IPS DF 6.9 (cell line): ENCODE measurements around the gene IFNGR1.
"Not testable (repeated sequence)": the region's sequence is repeated elsewhere in the genome, so short reads cannot be mapped to it uniquely, and the experiment has no call there.

ENCODE experiments used
- DNase-seq: peaks from one replicate; pipeline ENCODE4 v3.0.0-alpha.2; 2013; ENCODE audit warnings: low read depth, low spot score
- H3K27ac ChIP-seq: one replicate; pipeline ENCODE4 v1.5.1; 2013; ENCODE audit warnings: low read length, control low read depth
- H3K27me3 ChIP-seq: 2 replicates; pipeline ENCODE4 v1.6.1; 2013; ENCODE audit warnings: mild to moderate bottlenecking, low read length; ENCODE audit not compliant: control insufficient read depth, insufficient read depth
- H3K36me3 ChIP-seq: 2 replicates; pipeline ENCODE4 v1.6.1; 2013; ENCODE audit warnings: low read length; ENCODE audit not compliant: control insufficient read depth, insufficient read depth
- H3K4me1 ChIP-seq: 2 replicates; pipeline ENCODE4 v1.6.1; 2013; ENCODE audit warnings: low read length; ENCODE audit not compliant: control insufficient read depth, insufficient read depth
- H3K4me3 ChIP-seq: 2 replicates; pipeline ENCODE4 v1.5.1; 2013; ENCODE audit warnings: mild to moderate bottlenecking, low read length
- H3K9me3 ChIP-seq: 2 replicates; pipeline ENCODE4 v1.6.1; 2013; ENCODE audit warnings: low read length, inconsistent platforms; ENCODE audit not compliant: control insufficient read depth, insufficient read depth
- WGBS: extraction: QIAGEN DNeasy Blood & Tissue Kit; methylation state at CpG from one replicate; pipeline ENCODE4 v1.1.7; 2013; ENCODE audit warnings: mixed read lengths, missing lambda C conversion rate; ENCODE audit not compliant: insufficient read length, insufficient coverage; 5-methylcytosine and 5-hydroxymethylcytosine counted together

Gene IFNGR1

GRCh38 chr6:137213331-137213740 is 5.8 kb downstream of the IFNGR1 start:
- no peak overlapping the region for H3K4me3 ChIP-seq
- DNase-seq = no peak
- H3K9me3 ChIP-seq = peaks cover 2% of the 10 kb centered on the region; the same call in 1 of the 2 replicates
- WGBS = no CpG with 5 or more reads among the region's 4 CpGs
- H3K27ac ChIP-seq = no peak overlapping the region
- H3K27me3 ChIP-seq = no peaks in the 10 kb centered on the region
- peaks cover 2% of the 10 kb centered on the region; the same call in 1 of the 2 replicates for H3K36me3 ChIP-seq
- no peaks in the 10 kb centered on the region for H3K4me1 ChIP-seq

DNA sequence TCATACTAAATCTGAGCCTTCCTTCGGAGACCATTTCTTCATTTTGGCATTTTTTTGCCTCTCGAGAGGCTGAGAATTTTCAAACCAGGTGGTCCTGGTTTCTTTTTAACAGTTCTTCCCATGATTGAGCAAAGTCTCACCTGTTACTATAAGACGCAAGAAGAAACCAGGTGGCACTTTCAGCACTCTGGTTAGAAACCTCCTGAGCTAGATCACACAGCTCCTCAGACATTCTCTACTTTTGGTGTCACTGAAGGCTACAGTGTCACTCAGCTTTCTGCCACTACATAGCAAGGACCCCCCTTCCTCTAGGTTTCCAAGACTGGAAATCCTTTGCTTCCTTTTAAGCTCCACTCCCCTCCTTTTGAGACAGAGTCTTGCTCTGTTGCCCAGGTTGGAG is 7.3 kb downstream of the IFNGR1 start:
- WGBS = no CpG with 5 or more reads among the region's 3 CpGs
- H3K27ac ChIP-seq = no peak overlapping the region
- H3K27me3 ChIP-seq = no peaks in the 10 kb centered on the region
- H3K4me3 ChIP-seq = no peak overlapping the region
- H3K9me3 ChIP-seq = peaks cover 3% of the 10 kb centered on the region; the same call in 1 of the 2 replicates
- no peak for DNase-seq
- H3K4me1 ChIP-seq = no peaks in the 10 kb centered on the region
- H3K36me3 ChIP-seq = peaks cover 2% of the 10 kb centered on the region; the same call in 1 of the 2 replicates

- Histone ChIP-seq H3K27me3 (no peaks in the 10 kb centered on the region), H3K4me3 (no peak overlapping the region), H3K4me1 (no peaks in the 10 kb centered on the region), H3K36me3 (peaks cover 2% of the 10 kb centered on the region; the same call in 1 of the 2 replicates), H3K9me3 (peaks cover 3% of the 10 kb centered on the region; the same call in 1 of the 2 replicates), H3K27ac (no peak overlapping the region)
- no peak for DNase-seq
Observed at GRCh38 chr6:137210903-137211302, 8.3 kb downstream of the IFNGR1 start.

DNA sequence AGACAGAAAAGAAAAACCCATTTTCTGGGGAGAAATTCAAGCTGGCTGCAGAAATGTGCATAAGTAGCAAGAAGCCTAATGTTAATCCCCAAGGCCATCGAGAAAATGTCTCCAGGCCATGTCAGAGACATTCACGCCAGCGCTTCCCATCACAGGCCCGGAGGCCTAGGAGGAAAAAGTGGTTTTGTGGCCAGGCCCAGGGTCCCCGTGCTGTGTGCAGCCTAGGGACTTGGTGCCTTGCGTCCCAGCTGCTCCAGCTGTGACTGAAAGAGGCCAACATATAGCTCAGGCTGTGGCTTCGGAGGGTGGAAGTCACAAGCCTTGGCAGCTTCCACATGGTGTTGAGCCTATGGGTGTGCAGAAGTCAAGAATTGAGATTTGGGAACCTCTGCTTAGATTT is 10.9 kb downstream of the IFNGR1 start:
- no peak for DNase-seq
- H3K27me3 ChIP-seq = no peaks in the 10 kb centered on the region
- no peak overlapping the region for H3K27ac ChIP-seq
- H3K36me3 ChIP-seq = peaks cover 2% of the 10 kb centered on the region; the same call in 1 of the 2 replicates
- no peak overlapping the region for H3K4me3 ChIP-seq
- H3K9me3 ChIP-seq = peaks cover 3% of the 10 kb centered on the region; the same call in 1 of the 2 replicates
- no CpG with 5 or more reads among the region's 7 CpGs for WGBS
- no peaks in the 10 kb centered on the region for H3K4me1 ChIP-seq

- not testable (repeated sequence) for DNase-seq, H3K27ac ChIP-seq, H3K27me3 ChIP-seq, H3K4me1 ChIP-seq, H3K4me3 ChIP-seq, H3K9me3 ChIP-seq, H3K36me3 ChIP-seq
- WGBS = no CpG with 5 or more reads among the region's 3 CpGs
Observed at GRCh38 chr6:137207457-137207856, 11.7 kb downstream of the IFNGR1 start.

- Histone ChIP-seq H3K4me1 (no peaks in the 10 kb centered on the region), H3K36me3 (peaks cover 2% of the 10 kb centered on the region; the same call in 1 of the 2 replicates), H3K27ac (no peak overlapping the region), H3K9me3 (peaks cover 2% of the 10 kb centered on the region; the same call in 1 of the 2 replicates), H3K27me3 (no peaks in the 10 kb centered on the region), H3K4me3 (no peak overlapping the region)
- no CpG with 5 or more reads among the region's 1 CpG for whole genome bisulfite sequencing
- no peak for DNase-seq
Observed at GRCh38 chr6:137206577-137206976, 12.6 kb downstream of the IFNGR1 start.

- Histone ChIP-seq H3K36me3 (no peaks in the 10 kb centered on the region; the same call in 1 of the 2 replicates), H3K9me3 (peaks cover under 1% of the 10 kb centered on the region; the same call in 1 of the 2 replicates), H3K4me1 (no peaks in the 10 kb centered on the region), H3K27ac (no peak overlapping the region), H3K27me3 (no peaks in the 10 kb centered on the region), H3K4me3 (no peak overlapping the region)
- DNase-seq = no peak
- no CpG with 5 or more reads among the region's 2 CpGs for WGBS
Observed at GRCh38 chr6:137203256-137203655, 15.9 kb downstream of the IFNGR1 start.

- WGBS = no CpG with 5 or more reads among the region's 6 CpGs
- no peaks in the 10 kb centered on the region for H3K27me3 ChIP-seq
Observed at GRCh38 chr6:137202078-137202477, 17.1 kb downstream of the IFNGR1 start.

DNA sequence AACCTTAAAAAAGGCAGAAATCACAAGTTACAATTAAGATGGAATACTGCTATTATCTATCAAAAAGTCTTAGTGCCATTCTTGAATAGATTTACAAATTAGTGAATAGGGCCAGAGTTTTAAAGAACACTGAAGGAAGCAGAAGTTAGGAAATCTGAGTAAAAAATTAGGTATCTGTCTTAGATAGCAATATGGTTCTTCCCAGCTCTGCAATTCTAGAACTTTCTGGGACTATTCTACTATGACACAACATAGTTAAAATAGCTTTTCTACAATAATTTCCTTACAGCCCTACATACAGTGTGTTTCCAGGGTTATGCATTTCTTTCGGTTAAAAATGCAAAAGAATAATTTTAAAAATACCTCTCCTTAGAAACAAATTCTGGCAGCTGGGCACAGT is 18.2 kb downstream of the IFNGR1 start:
- Histone ChIP-seq H3K27me3 (no peaks in the 10 kb centered on the region), H3K9me3 (no peaks in the 10 kb centered on the region), H3K27ac (no peak overlapping the region), H3K36me3 (no peaks in the 10 kb centered on the region; the same call in 1 of the 2 replicates), H3K4me3 (no peak overlapping the region), H3K4me1 (no peaks in the 10 kb centered on the region)
- no CpG with 5 or more reads among the region's 1 CpG for WGBS
- DNase-seq = no peak

More at GRCh38 chr6:137202078-137202477, 17.1 kb downstream of the IFNGR1 start:
- H3K4me3 ChIP-seq = no peak overlapping the region
- no peak for DNase-seq
- no peaks in the 10 kb centered on the region for H3K4me1 ChIP-seq
- H3K27ac ChIP-seq = no peak overlapping the region
- no peaks in the 10 kb centered on the region for H3K9me3 ChIP-seq
- H3K36me3 ChIP-seq = no peaks in the 10 kb centered on the region; the same call in 1 of the 2 replicates

GRCh38 chr6:137200288-137200687 is 18.9 kb downstream of the IFNGR1 start:
- H3K36me3 ChIP-seq = no peaks in the 10 kb centered on the region; the same call in 1 of the 2 replicates
- H3K27me3 ChIP-seq = no peaks in the 10 kb centered on the region
- no CpG with 5 or more reads among the region's 4 CpGs for WGBS
- no peaks in the 10 kb centered on the region for H3K4me1 ChIP-seq
- H3K9me3 ChIP-seq = no peaks in the 10 kb centered on the region
- no peak overlapping the region for H3K4me3 ChIP-seq
- H3K27ac ChIP-seq = no peak overlapping the region
- DNase-seq = no peak
